Mesothelial cell of epicardium (in vitro differentiated cells): ENCODE measurements around the gene SLC44A1. TPM values are rescaled to one million over a fixed set of nuclear protein-coding genes. Genes with fewer than 3 reads are reported as not detected.

Source experiments
- DNase-seq, 2 experiments: peaks; one replicate each; pipeline ENCODE4 v3.0.0; 2021; ENCODE audit warnings: low spot score in 2 of 2; ENCODE audit not compliant: unreplicated experiment in 2 of 2
- H3K27ac Mint-ChIP-seq: 2 replicates; pipeline ENCODE4 v1.8.0; 2021; ENCODE audit warnings: mixed read lengths
- H3K27me3 Mint-ChIP-seq: 2 replicates; pipeline ENCODE4 v1.8.0; 2021; ENCODE audit warnings: low read depth, mixed read lengths
- H3K36me3 Mint-ChIP-seq: 2 replicates; pipeline ENCODE4 v1.8.0; 2021; ENCODE audit warnings: mixed read lengths
- H3K4me1 Mint-ChIP-seq: 2 replicates; pipeline ENCODE4 v1.8.0; 2021; ENCODE audit warnings: mixed read lengths
- H3K4me3 Mint-ChIP-seq: 2 replicates; pipeline ENCODE4 v1.8.0; 2021; ENCODE audit warnings: mild to moderate bottlenecking, moderate library complexity, mixed read lengths
- H3K9me3 Mint-ChIP-seq: 2 replicates; pipeline ENCODE4 v1.8.0; 2021; ENCODE audit warnings: mixed read lengths
- CTCF ChIP-seq: fragments of 200-600 bp; sonication (generic); IDR thresholded peaks from one replicate; pipeline ENCODE4 v1.5.0; 2021; ENCODE audit warnings: antibody characterized with exemption; ENCODE audit not compliant: unreplicated experiment
- total RNA-seq: library from RNA; stranded (reverse); gene quantifications from 3 replicates; pipeline ENCODE4 v1.2.1, GENCODE V29; 2021

SLC44A1 gene
- total RNA-seq, 1 donor from 2014 or later, result 49.0 TPM

GRCh38 chr9:105245891-105246161 lies 1.4 kb downstream of the SLC44A1 start:
- TF ChIP-seq CTCF, result no peak
- Mint-ChIP-seq H3K27me3 (no peaks in the 10 kb centered on the region), H3K4me3 (peak overlapping the region; percentile 91), H3K4me1 (peaks cover 66% of the 10 kb centered on the region), H3K9me3 (no peaks in the 10 kb centered on the region), H3K36me3 (no peaks in the 10 kb centered on the region), H3K27ac (peak overlapping the region; percentile 95)
- no peak for DNase-seq

GRCh38 chr9:105246656-105247173 lies 2.3 kb downstream of the SLC44A1 start:
- H3K36me3 Mint-ChIP-seq, result no peaks in the 10 kb centered on the region
- peak overlapping the region; percentile 91 for H3K4me3 Mint-ChIP-seq
- no peaks in the 10 kb centered on the region for H3K27me3 Mint-ChIP-seq
- no peak for TF ChIP-seq CTCF
- no peaks in the 10 kb centered on the region for H3K9me3 Mint-ChIP-seq
- peaks cover 65% of the 10 kb centered on the region for H3K4me1 Mint-ChIP-seq
- H3K27ac Mint-ChIP-seq, result peak overlapping the region; percentile 95
- no peak for DNase-seq

- H3K27ac Mint-ChIP-seq, result peak overlapping the region; percentile 56
- no peak for DNase-seq
- H3K36me3 Mint-ChIP-seq, result no peaks in the 10 kb centered on the region
- no peaks in the 10 kb centered on the region for H3K27me3 Mint-ChIP-seq
- TF ChIP-seq CTCF, result no peak
- peaks cover 45% of the 10 kb centered on the region for H3K4me1 Mint-ChIP-seq
- no peak overlapping the region for H3K4me3 Mint-ChIP-seq
- no peaks in the 10 kb centered on the region for H3K9me3 Mint-ChIP-seq
These were observed 4.2 kb downstream of the SLC44A1 start for GRCh38 chr9:105248691-105249090.

GRCh38 chr9:105251133-105251532 lies 6.7 kb downstream of the SLC44A1 start:
- Mint-ChIP-seq H3K4me1 (peaks cover 35% of the 10 kb centered on the region), H3K36me3 (no peaks in the 10 kb centered on the region), H3K4me3 (no peak overlapping the region), H3K27ac (no peak overlapping the region), H3K27me3 (no peaks in the 10 kb centered on the region), H3K9me3 (no peaks in the 10 kb centered on the region)
- no peak for TF ChIP-seq CTCF
- DNase-seq, result no peak

GRCh38 chr9:105251733-105252404 lies 7.4 kb downstream of the SLC44A1 start:
- TF ChIP-seq CTCF, result no peak
- no peaks in the 10 kb centered on the region for H3K36me3 Mint-ChIP-seq
- no peaks in the 10 kb centered on the region for H3K9me3 Mint-ChIP-seq
- H3K4me3 Mint-ChIP-seq, result no peak overlapping the region
- no peak overlapping the region for H3K27ac Mint-ChIP-seq
- no peaks in the 10 kb centered on the region for H3K27me3 Mint-ChIP-seq
- peaks cover 28% of the 10 kb centered on the region for H3K4me1 Mint-ChIP-seq
- no peak for DNase-seq

GRCh38 chr9:105252405-105252756 lies 7.9 kb downstream of the SLC44A1 start:
- Mint-ChIP-seq H3K4me1 (peaks cover 25% of the 10 kb centered on the region), H3K36me3 (no peaks in the 10 kb centered on the region), H3K27me3 (no peaks in the 10 kb centered on the region), H3K9me3 (no peaks in the 10 kb centered on the region), H3K27ac (no peak overlapping the region), H3K4me3 (no peak overlapping the region)
- TF ChIP-seq CTCF, result no peak
- no peak for DNase-seq
